A673 (cell line): Measurements from ENCODE around the gene DHRS7. TPM values are rescaled to one million over a fixed set of nuclear protein-coding genes. Genes with fewer than 3 reads are reported as not detected.

Experiments used
- BruUV-seq: library from RNA; stranded (reverse); fragments of 400-500 nt; replicated peaks from 2 replicates; lab custom pipeline; 2021; lab: Mats Ljungman, UMichigan
- CTCF ChIA-PET: fragments of 300-600 bp; sonication (Branson Sonifier 250); formaldehyde crosslinking; loops from one replicate; lab custom pipeline; 2022; ENCODE audit warnings: antibody characterized with exemption; lab: Charles Lee
- POLR2A ChIA-PET: fragments of 300-600 bp; sonication (Branson Sonifier 250); formaldehyde crosslinking; loops from one replicate; lab custom pipeline; 2022; ENCODE audit warnings: antibody characterized with exemption; ENCODE audit not compliant: low non-redundant PET; lab: Charles Lee
- DNase-seq: peaks from one replicate; pipeline ENCODE4 v3.0.0-alpha.2; 2015; ENCODE audit warnings: low spot score
- H3K27ac ChIP-seq: fragments of 200-600 bp; sonication (generic); 2 replicates; pipeline ENCODE4 v1.5.1; 2016; ENCODE audit warnings: mixed run types, low read depth, mild to moderate bottlenecking, mixed read lengths, antibody characterized with exemption, low read length; ENCODE audit not compliant: poor library complexity, severe bottlenecking
- H3K27me3 ChIP-seq: fragments of 200-600 bp; sonication (generic); replicated peaks from 2 replicates; pipeline ENCODE4 v1.6.1; 2017; ENCODE audit warnings: mixed run types, low read depth, mild to moderate bottlenecking, mixed read lengths, antibody characterized with exemption, low read length; ENCODE audit not compliant: insufficient read depth, poor library complexity
- H3K36me3 ChIP-seq: fragments of 200-600 bp; sonication (generic); 2 replicates; pipeline ENCODE4 v1.6.1; 2016; ENCODE audit warnings: mixed run types, mild to moderate bottlenecking, mixed read lengths, antibody characterized with exemption, low read length; ENCODE audit not compliant: insufficient read depth, poor library complexity, severe bottlenecking
- H3K4me1 ChIP-seq: fragments of 200-600 bp; sonication (generic); 2 replicates; pipeline ENCODE4 v1.6.1; 2017; ENCODE audit warnings: mixed run types, mild to moderate bottlenecking, mixed read lengths, antibody characterized with exemption, low read length; ENCODE audit not compliant: insufficient read depth, poor library complexity, severe bottlenecking
- H3K4me3 ChIP-seq: fragments of 200-600 bp; sonication (generic); 2 replicates; pipeline ENCODE4 v1.5.1; 2016; ENCODE audit warnings: low read depth, mixed run types, mild to moderate bottlenecking, mixed read lengths, low read length; ENCODE audit not compliant: poor library complexity, severe bottlenecking
- H3K9me3 ChIP-seq: fragments of 200-600 bp; sonication (generic); 2 replicates; pipeline ENCODE4 v1.6.1; 2016; ENCODE audit warnings: mixed run types, low read depth, mild to moderate bottlenecking, mixed read lengths, antibody characterized with exemption, low read length; ENCODE audit not compliant: poor library complexity, severe bottlenecking
- CTCF ChIP-seq: fragments of 300-800, 200-600 bp; sonication (generic); conservative IDR thresholded peaks from 2 replicates; pipeline ENCODE4 v1.5.1; 2017; ENCODE audit warnings: low read depth, mild to moderate bottlenecking, antibody characterized with exemption, low read length, moderate library complexity, mixed read lengths
- EZH2 ChIP-seq: fragments of 200-600 bp; sonication (generic); IDR thresholded peaks from 2 replicates; pipeline ENCODE4 v1.6.1; 2017; ENCODE audit warnings: borderline replicate concordance, low read depth, mild to moderate bottlenecking, mixed read lengths, antibody characterized with exemption, low read length; ENCODE audit not compliant: poor library complexity, severe bottlenecking
- intact Hi-C: fragments of 100-400 bp; cut with micrococcal nuclease; formaldehyde crosslinking; loops from one replicate; pipeline ENCODE4 v1.10.0; 2022; ENCODE audit not compliant: unreplicated experiment
- total RNA-seq: library from RNA; stranded (reverse); gene quantifications from 2 replicates; pipeline ENCODE4 v1.2.3, GENCODE V29; 2021

The DHRS7 gene
- total RNA-seq, 1 experiment from 2014 or later: 17.9 TPM

- H3K4me1 ChIP-seq: no peaks in the 10 kb centered on the region
- H3K27ac ChIP-seq: no peak overlapping the region
- DNase-seq: no peak
- H3K9me3 ChIP-seq: no peaks in the 10 kb centered on the region
- POLR2A ChIA-PET: no interaction called here
- CTCF ChIA-PET: no interaction called here
- BruUV-seq: no TSS peak
- intact Hi-C loops: no loop called here
- no peak overlapping the region for H3K4me3 ChIP-seq
- H3K36me3 ChIP-seq: peaks cover 15% of the 10 kb centered on the region
- no peaks in the 10 kb centered on the region for H3K27me3 ChIP-seq
- TF ChIP-seq CTCF: no peak
- TF ChIP-seq EZH2: no peak
Observed at GRCh38 chr14:60097974-60098373, 67.2 kb downstream of the DHRS7 start.

GRCh38 chr14:60095781-60096450 lies 69.3 kb downstream of the DHRS7 start:
- Histone ChIP-seq H3K36me3 (peaks cover 15% of the 10 kb centered on the region), H3K4me1 (peaks cover 1% of the 10 kb centered on the region), H3K9me3 (no peaks in the 10 kb centered on the region), H3K27me3 (no peaks in the 10 kb centered on the region), H3K4me3 (no peak overlapping the region), H3K27ac (no peak overlapping the region)
- no TSS peak for BruUV-seq
- TF ChIP-seq CTCF (no peak), EZH2 (no peak)
- DNase-seq: no peak
- CTCF ChIA-PET: no interaction called here
- intact Hi-C loops: no loop called here
- POLR2A ChIA-PET: no interaction called here

- no peak overlapping the region for H3K4me3 ChIP-seq
- POLR2A ChIA-PET: no interaction called here
- no peak overlapping the region for H3K27ac ChIP-seq
- H3K9me3 ChIP-seq: no peaks in the 10 kb centered on the region
- DNase-seq: no peak
- H3K27me3 ChIP-seq: no peaks in the 10 kb centered on the region
- intact Hi-C loops: no loop called here
- TF ChIP-seq CTCF (no peak), EZH2 (no peak)
- CTCF ChIA-PET: no interaction called here
- BruUV-seq: no TSS peak
- H3K4me1 ChIP-seq: peaks cover 8% of the 10 kb centered on the region
- H3K36me3 ChIP-seq: peaks cover 15% of the 10 kb centered on the region
Observed at GRCh38 chr14:60095231-60095630, 70.0 kb downstream of the DHRS7 start.
